Skeletal muscle satellite cell (primary cell): ENCODE results near the gene PARVA.

Experiments used
- H3K27me3 ChIP-seq: 2 replicates; pipeline ENCODE4 v1.7.0; 2013; ENCODE audit warnings: low read length; ENCODE audit not compliant: control insufficient read depth, insufficient read depth
- H3K36me3 ChIP-seq: 2 replicates; pipeline ENCODE4 v1.7.0; 2013; ENCODE audit warnings: mild to moderate bottlenecking, control low read depth, low read length; ENCODE audit not compliant: insufficient read depth
- H3K4me1 ChIP-seq: 2 replicates; pipeline ENCODE4 v1.7.0; 2013; ENCODE audit warnings: low read length; ENCODE audit not compliant: control insufficient read depth, insufficient read depth
- H3K4me2 ChIP-seq: 2 replicates; pipeline ENCODE4 v1.7.0; 2013; ENCODE audit warnings: mild to moderate bottlenecking, low read length
- H3K4me3 ChIP-seq: 2 replicates; pipeline ENCODE4 v1.7.0; 2013; ENCODE audit warnings: low read length
- H3K9ac ChIP-seq: 2 replicates; pipeline ENCODE4 v1.7.0; 2013; ENCODE audit warnings: mild to moderate bottlenecking, low read depth, low read length, moderate library complexity
- H3K9me3 ChIP-seq: replicated peaks from 2 replicates; pipeline ENCODE4 v1.7.0; 2013; ENCODE audit warnings: mild to moderate bottlenecking, control low read depth, low read length

Gene PARVA

DNA sequence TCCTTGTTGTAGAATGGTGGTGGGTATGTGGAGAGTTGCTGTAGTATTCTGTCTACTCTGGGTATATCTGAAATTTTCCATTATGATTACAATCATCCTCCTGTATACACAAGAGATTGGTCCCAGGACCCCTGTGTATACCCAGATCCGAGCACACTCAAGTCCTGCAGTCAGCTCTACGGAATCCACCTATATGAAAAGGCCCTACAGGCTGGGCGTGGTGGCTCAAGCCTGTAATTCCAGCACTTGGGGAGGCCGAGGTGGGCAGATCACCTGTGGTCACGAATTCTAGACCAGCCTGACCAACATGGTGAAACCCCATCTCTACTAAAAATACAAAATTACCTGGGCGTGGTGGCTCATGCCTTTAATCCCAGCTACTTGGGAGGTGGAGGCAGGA, 17.2 kb downstream of the PARVA start:
- peaks cover 12% of the 10 kb centered on the region for H3K36me3 ChIP-seq
- H3K4me2 ChIP-seq: no peak overlapping the region
- no peaks in the 10 kb centered on the region for H3K27me3 ChIP-seq
- no peaks in the 10 kb centered on the region for H3K9me3 ChIP-seq
- no peak overlapping the region for H3K9ac ChIP-seq
- H3K4me3 ChIP-seq: no peak overlapping the region
- peaks cover 35% of the 10 kb centered on the region for H3K4me1 ChIP-seq

DNA sequence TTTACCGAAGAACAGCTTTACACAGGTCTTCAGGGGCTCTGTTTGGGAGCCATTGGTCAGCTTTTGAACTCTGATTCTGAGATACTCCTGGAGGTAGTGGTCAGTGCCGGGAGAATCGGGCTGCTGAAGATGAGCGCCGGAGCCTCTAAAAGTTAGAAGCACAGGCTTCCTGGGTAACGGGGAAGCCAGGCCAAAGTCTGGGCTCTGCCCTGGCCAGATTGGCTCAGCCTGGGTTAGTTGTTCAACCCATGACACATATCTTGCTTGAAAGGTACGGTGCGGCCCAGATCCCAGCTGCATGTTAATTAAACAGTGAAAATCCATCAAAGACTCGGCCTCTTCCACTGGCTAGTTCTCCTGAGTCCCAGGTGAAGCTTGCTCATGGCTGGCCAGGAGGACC, 18.0 kb downstream of the PARVA start:
- H3K27me3 ChIP-seq: no peaks in the 10 kb centered on the region
- no peak overlapping the region for H3K4me3 ChIP-seq
- H3K4me2 ChIP-seq: no peak overlapping the region
- peaks cover 12% of the 10 kb centered on the region for H3K36me3 ChIP-seq
- H3K9ac ChIP-seq: no peak overlapping the region
- H3K4me1 ChIP-seq: peaks cover 28% of the 10 kb centered on the region
- no peaks in the 10 kb centered on the region for H3K9me3 ChIP-seq

DNA sequence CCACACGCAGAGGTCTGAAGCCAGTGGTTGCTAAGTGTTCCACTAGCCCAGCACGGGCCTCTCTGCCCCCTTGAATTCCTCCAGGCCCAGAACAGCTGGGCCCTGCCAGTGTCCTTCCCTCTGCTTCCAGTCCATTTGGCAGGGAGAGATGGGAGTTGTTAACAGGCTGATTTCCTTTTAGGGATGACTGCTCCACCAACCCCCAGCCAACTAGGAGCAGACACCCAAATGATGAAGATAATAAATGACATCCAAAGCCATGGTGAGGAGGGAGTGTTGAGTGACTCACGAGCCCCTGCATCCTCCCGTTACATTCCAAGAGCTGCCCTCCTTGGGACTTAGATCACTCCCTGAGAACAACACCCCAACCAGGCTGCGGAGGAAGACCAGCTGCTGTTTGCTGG, 20.6 kb downstream of the PARVA start:
- Histone ChIP-seq H3K36me3 (peaks cover 12% of the 10 kb centered on the region), H3K9ac (peak overlapping the region; percentile 64), H3K4me1 (peaks cover 22% of the 10 kb centered on the region), H3K27me3 (no peaks in the 10 kb centered on the region), H3K4me3 (peak overlapping the region; percentile 4), H3K4me2 (peak overlapping the region; percentile 41), H3K9me3 (no peaks in the 10 kb centered on the region)

DNA sequence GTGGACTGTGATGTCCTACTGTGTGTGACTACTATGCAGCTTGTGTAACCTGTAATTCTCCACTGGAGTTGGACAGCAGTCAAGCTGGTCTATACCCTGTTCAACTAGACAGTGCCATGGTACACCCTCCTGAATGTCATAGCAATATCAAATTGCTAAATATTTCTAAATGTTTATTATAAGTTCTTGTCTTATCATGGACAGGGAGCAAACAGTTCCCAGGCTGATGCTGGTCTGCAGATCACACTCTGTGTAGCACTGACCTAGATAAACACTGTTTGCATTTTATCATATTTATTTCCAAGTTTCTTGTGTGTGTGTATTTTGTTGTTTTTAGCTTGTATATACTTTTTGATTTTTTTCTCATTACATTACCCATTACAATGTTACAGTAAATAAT, 22.0 kb downstream of the PARVA start:
- peaks cover 2% of the 10 kb centered on the region for H3K36me3 ChIP-seq
- no peak overlapping the region for H3K4me2 ChIP-seq
- H3K9me3 ChIP-seq: no peaks in the 10 kb centered on the region
- H3K9ac ChIP-seq: no peak overlapping the region
- no peak overlapping the region for H3K4me3 ChIP-seq
- H3K27me3 ChIP-seq: no peaks in the 10 kb centered on the region
- peaks cover 36% of the 10 kb centered on the region for H3K4me1 ChIP-seq

DNA sequence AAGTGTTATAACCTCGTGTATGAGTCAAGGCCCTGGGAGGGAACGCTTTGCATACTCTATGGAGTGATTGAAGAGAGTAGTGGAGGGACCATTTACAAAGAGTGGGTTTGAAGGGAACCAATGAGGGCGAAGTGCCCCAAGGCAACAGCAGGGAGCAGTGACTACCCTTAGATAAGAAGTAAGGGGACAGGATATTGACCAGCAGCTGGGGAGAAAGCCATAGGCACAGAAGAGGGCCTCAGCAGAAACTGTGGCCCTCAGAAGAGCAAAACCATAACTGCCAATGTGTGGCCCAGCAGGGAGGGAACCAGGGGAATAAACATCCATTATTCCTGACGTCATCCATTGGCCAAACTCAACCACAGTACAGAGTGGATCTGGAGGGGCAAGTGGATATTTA, 24.7 kb downstream of the PARVA start:
- no peaks in the 10 kb centered on the region for H3K27me3 ChIP-seq
- H3K4me1 ChIP-seq: peaks cover 38% of the 10 kb centered on the region
- H3K9me3 ChIP-seq: no peaks in the 10 kb centered on the region
- H3K4me2 ChIP-seq: no peak overlapping the region
- H3K9ac ChIP-seq: no peak overlapping the region
- no peaks in the 10 kb centered on the region for H3K36me3 ChIP-seq
- H3K4me3 ChIP-seq: no peak overlapping the region

DNA sequence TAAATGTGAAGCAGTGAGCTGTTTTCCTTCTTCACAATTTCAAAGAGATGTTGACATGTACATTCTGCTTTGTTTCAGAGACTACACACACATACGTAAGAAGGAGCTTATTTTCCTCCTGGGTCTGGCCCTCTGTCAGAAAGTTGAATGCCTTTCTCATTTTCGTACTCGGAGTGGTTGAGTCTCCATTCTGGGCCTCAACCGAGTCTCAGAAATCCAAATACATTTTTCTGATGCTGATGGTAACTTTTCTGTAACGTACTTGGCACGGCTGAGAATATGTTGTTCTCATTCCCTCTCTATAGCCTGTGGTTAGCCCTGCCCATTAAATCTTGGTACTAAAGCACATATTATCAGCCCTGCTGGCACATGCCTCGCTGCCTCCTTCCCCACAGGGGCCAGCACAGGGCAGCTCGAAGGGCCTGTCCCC, 25.3 kb downstream of the PARVA start:
- Histone ChIP-seq H3K9ac (no peak overlapping the region), H3K4me1 (peaks cover 31% of the 10 kb centered on the region), H3K4me2 (no peak overlapping the region), H3K4me3 (no peak overlapping the region), H3K9me3 (no peaks in the 10 kb centered on the region), H3K27me3 (no peaks in the 10 kb centered on the region), H3K36me3 (no peaks in the 10 kb centered on the region)

DNA sequence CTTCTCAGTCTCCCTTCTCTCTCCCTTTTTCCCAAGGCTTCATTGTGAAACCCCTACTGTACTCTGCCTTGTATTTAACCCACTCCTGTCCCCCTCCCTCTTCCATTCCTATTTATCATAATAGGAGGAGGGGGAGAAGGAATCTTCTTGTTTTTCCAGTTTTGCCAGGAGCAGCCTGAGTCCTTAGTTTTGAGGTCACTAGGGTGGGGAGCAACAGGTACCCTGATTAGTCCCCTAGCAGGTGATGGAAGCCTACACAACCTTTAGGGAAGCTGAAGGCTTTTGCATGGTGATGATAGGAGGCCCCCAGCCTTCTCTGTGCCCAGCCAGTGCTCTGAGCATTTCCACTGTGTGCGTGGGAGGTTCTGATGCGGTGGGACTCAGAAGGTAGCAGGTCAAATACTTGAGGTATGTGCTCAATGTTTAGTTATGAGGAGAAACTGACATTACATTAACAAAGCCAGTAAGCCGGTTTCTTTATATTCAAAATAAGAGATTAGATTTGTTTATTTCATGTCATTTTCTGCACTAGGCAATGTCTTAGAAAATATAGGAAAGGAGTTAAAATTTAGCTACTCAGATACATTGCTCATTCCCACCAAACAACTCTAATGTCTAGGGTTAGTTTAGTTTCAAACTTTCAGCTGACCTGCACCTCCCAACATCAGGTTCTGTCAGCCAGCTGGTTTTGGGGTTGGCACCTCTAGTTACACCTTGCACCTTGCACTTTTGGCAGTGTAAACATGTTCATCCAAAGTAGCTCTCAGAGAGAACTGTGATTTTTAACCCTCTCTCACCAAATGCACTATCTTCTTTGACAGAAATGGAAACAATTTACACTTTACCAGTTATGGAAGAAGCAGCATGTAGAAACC, 26.0 kb downstream of the PARVA start:
- Histone ChIP-seq H3K4me2 (peak overlapping the region; percentile 28), H3K36me3 (no peaks in the 10 kb centered on the region), H3K27me3 (no peaks in the 10 kb centered on the region), H3K4me1 (peaks cover 24% of the 10 kb centered on the region), H3K4me3 (no peak overlapping the region), H3K9ac (no peak overlapping the region), H3K9me3 (no peaks in the 10 kb centered on the region)

DNA sequence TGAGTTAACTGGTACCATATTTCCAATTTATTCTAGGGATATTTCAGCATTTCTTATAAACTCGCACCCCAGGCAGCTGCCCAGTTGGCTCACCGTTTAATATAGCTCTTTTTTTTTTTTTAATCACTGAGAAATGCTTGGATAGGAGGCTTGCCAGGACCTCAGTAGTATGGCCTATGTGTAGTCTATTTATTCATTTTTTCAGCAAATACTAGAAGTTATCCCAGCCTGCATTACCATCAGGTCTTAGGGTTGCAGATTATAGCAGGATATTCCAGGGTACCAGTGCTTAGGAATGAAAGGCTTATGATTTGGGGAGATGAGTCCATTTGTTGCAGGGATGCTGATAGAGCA, 26.6 kb downstream of the PARVA start:
- Histone ChIP-seq H3K4me2 (no peak overlapping the region), H3K4me3 (no peak overlapping the region), H3K9me3 (no peaks in the 10 kb centered on the region), H3K4me1 (peaks cover 20% of the 10 kb centered on the region), H3K36me3 (no peaks in the 10 kb centered on the region), H3K9ac (no peak overlapping the region), H3K27me3 (no peaks in the 10 kb centered on the region)

DNA sequence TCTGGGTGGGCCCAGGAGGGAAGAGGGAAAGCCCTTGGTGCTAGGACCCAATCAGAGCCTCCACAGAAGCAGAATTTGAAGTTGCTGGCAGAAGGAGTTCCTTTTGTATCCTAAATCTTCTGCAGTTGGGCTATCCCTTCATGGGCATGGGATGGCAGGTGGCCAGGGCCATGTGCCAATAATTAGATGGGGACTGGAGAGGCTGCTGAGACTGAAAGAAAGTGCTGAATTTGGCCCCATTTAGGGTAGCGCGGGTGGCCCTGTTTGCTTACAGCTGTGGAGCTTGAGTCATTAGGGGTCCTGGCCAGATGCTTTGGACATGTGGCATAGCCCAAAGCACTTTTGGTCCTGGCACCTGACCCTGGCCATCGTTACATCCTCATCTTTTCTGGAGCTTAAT, 27.1 kb downstream of the PARVA start:
- H3K4me2 ChIP-seq: no peak overlapping the region
- no peaks in the 10 kb centered on the region for H3K27me3 ChIP-seq
- H3K4me1 ChIP-seq: peaks cover 24% of the 10 kb centered on the region
- no peaks in the 10 kb centered on the region for H3K36me3 ChIP-seq
- H3K9me3 ChIP-seq: no peaks in the 10 kb centered on the region
- H3K9ac ChIP-seq: no peak overlapping the region
- no peak overlapping the region for H3K4me3 ChIP-seq

DNA sequence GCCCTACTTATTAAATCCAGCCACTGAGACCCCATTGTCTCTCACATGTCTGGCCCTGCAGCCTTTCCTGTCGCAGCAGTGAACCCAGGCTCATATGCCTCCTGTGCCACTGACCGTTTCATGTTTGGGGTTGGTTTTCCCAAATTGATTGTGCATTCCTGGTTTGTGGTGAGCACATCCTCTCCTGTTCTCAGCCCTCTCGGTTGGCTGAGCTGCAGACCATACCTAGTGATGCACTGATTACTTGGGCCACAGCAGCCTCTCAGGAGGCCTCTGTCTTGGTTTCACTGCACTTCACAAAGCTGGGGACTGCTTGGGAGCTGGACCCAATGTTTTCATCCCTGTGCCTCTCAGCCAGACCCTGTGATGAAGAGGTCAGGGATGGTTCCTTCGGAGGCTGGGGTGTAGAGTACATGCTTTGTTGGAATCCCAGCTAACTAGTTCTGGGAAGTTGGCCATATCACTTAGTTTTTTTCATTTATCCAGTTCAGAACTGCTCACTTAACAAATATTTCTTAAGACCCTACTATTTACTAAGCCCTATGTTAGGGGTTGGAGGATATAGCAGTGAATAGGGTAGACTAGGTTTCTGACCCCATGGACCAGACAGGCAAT, 30.9 kb downstream of the PARVA start:
- H3K9me3 ChIP-seq: no peaks in the 10 kb centered on the region
- no peak overlapping the region for H3K4me3 ChIP-seq
- no peak overlapping the region for H3K9ac ChIP-seq
- no peaks in the 10 kb centered on the region for H3K27me3 ChIP-seq
- H3K4me2 ChIP-seq: no peak overlapping the region
- H3K4me1 ChIP-seq: peaks cover 54% of the 10 kb centered on the region
- no peaks in the 10 kb centered on the region for H3K36me3 ChIP-seq

DNA sequence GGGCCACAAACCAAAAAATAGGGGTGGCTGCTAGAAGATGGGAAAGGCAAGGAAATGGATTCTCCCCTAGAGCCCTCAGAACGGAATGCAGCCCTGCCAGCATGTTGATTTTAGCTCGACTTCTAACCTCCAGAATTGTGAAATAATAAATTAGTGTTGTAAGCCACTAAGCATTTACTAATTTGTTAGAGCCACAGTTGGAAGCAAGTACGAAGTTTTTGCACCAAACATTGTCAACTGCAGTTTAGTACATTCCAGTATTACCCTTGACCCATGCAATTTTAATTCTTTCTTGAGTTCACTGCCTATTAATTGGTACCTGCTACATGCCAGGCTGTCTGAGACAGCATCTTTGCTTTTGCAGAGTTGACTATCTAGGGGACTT, 32.2 kb downstream of the PARVA start:
- Histone ChIP-seq H3K4me1 (peaks cover 49% of the 10 kb centered on the region), H3K9me3 (no peaks in the 10 kb centered on the region)

More for the DNA sequence above, 32.2 kb downstream of the PARVA start:
- Histone ChIP-seq H3K36me3 (no peaks in the 10 kb centered on the region), H3K27me3 (no peaks in the 10 kb centered on the region), H3K9ac (no peak overlapping the region), H3K4me2 (no peak overlapping the region), H3K4me3 (no peak overlapping the region)
